Stimulated activated CD8-positive, alpha-beta memory T cell treated with anti-CD3 and anti-CD28 coated beads, Interleukin-12 subunit alpha, Interleukin-12 subunit beta, amount 100 ng/mL, for 1 hour (primary cell): ENCODE results near the gene PCDHGB3.

ENCODE experiments used
- DNase-seq: peaks from one replicate; pipeline ENCODE4 v3.0.0-alpha.2; 2020; ENCODE audit warnings: low read depth

Gene PCDHGB3

GRCh38 chr5:141419074-141419880 lies 49.2 kb downstream of the PCDHGB3 start:
- DNase-seq: no peak

DNA sequence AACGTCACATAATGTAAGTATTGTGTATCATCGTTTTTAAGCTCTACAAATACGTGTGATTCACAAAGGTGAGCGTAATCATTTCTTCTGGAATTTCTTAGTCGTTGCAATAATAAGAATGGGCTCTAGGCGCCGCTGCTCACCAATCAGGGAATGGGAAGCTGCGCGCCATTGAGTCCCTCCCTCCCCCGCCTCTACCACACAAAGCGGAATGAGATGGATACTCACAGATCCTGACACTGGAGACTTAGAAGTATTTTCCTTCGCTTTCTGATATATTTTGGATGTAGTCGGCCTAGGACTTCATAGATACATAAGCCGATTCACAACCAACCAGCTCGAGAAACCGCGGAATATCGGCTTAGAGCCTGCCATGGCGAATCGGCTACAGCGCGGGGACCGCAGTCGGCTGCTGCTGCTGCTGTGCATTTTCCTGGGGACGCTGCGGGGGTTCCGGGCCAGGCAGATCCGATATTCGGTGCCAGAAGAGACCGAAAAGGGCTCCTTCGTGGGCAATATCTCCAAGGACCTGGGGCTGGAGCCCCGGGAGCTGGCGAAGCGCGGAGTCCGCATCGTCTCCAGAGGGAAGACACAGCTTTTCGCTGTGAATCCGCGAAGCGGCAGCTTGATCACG lies 50.9 kb downstream of the PCDHGB3 start, which contains the start of gene PCDHGA11:
Gene PCDHGA11 (plus strand): TSS at position 197 of the 634 bp plus-strand sequence. CDS start 177 bp downstream, at position 374.
- no peak for DNase-seq

DNA sequence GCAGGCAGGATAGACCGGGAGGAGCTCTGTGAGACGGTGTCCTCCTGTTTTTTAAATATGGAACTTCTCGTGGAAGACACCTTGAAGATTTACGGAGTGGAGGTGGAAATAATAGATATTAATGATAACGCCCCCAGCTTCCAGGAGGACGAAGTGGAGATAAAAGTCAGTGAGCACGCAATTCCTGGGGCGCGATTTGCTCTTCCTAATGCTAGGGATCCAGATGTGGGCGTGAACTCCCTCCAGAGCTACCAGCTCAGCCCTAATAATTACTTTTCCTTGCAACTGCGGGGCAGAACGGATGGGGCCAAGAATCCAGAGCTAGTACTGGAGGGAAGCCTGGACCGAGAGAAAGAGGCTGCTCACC lies 51.4 kb downstream of the PCDHGB3 start:
- DNase-seq: no peak
